ENCODE results near the gene SETD7. TPM values are rescaled to one million over a fixed set of nuclear protein-coding genes. Genes with fewer than 3 reads are reported as not detected.

SETD7 gene
- total RNA-seq, 1 experiment from 2014 or later = 60.4 TPM

GRCh38 chr4:139555705-139556070 is 331 bp downstream of the SETD7 start:
- POLR2A ChIA-PET = interaction anchor here (0.7 to 6.8 kb wide), 19 partner anchors 11 to 745 kb away, joined by 3 to 72 read pairs (median 9); partner anchors contain the start of genes ELF2, MGST2, NAA15 and NOCT
- no peaks in the 10 kb centered on the region for H3K9me3 Mint-ChIP-seq (ENCODE audit: unreplicated experiment)
- H3K36me3 Mint-ChIP-seq (ENCODE audit: insufficient read depth, unreplicated experiment) = peaks cover 13% of the 10 kb centered on the region
- peak overlapping the region; percentile 73 for H3K27ac Mint-ChIP-seq (ENCODE audit: low read depth, unreplicated experiment)
- no peaks in the 10 kb centered on the region for H3K27me3 Mint-ChIP-seq (ENCODE audit: insufficient read depth, unreplicated experiment)
- TF ChIP-seq CTCF (IDR thresholded peaks at IDR 0.05; ENCODE audit: unreplicated experiment) = no peak
- peak overlapping the region; percentile 82 for H3K4me3 Mint-ChIP-seq (ENCODE audit: unreplicated experiment)
- peaks cover 30% of the 10 kb centered on the region for H3K4me1 Mint-ChIP-seq (ENCODE audit: insufficient read depth, unreplicated experiment)
- CTCF ChIA-PET = interaction anchor here (1.2 to 2.7 kb wide), 3 partner anchors 12 to 48 kb away, joined by 3 to 10 read pairs (median 3); no protein-coding TSS in a partner anchor
- intact Hi-C loops (cut with micrococcal nuclease) = loop anchor here (1.0 to 10.0 kb wide), 2 partner anchors 45 to 101 kb away; partner anchors contain the start of gene RAB33B
- DNase-seq (ENCODE audit: unreplicated experiment) = peak; percentile 60
- no TSS peak for BruUV-seq (replicated peaks)

- POLR2A ChIA-PET = interaction anchor here (0.6 to 6.8 kb wide), 26 partner anchors 9 to 596 kb away, joined by 3 to 72 read pairs (median 6); partner anchors contain the start of genes ELF2, MGST2, NAA15 and NOCT
- CTCF ChIA-PET = interaction anchor here (0.7 to 2.0 kb wide), 6 partner anchors 12 to 111 kb away, joined by 3 to 11 read pairs (median 4); no protein-coding TSS in a partner anchor
- Mint-ChIP-seq H3K4me3 (ENCODE audit: unreplicated experiment) (peak overlapping the region; percentile 82), H3K4me1 (ENCODE audit: insufficient read depth, unreplicated experiment) (peaks cover 25% of the 10 kb centered on the region), H3K36me3 (ENCODE audit: insufficient read depth, unreplicated experiment) (peaks cover 13% of the 10 kb centered on the region), H3K9me3 (ENCODE audit: unreplicated experiment) (no peaks in the 10 kb centered on the region), H3K27ac (ENCODE audit: low read depth, unreplicated experiment) (peak overlapping the region; percentile 73), H3K27me3 (ENCODE audit: insufficient read depth, unreplicated experiment) (no peaks in the 10 kb centered on the region)
- TF ChIP-seq CTCF (IDR thresholded peaks at IDR 0.05; ENCODE audit: unreplicated experiment) = no peak
- intact Hi-C loops (cut with micrococcal nuclease) = loop anchor here (1.0 to 10.0 kb wide), 2 partner anchors 45 to 100 kb away; partner anchors contain the start of gene RAB33B
- DNase-seq (ENCODE audit: unreplicated experiment) = peak; percentile 89
- TSS peak; percentile 46 for BruUV-seq (replicated peaks)
Observed at GRCh38 chr4:139554893-139555704, 920 bp downstream of the SETD7 start.

GRCh38 chr4:139554642-139554892 is 1.5 kb downstream of the SETD7 start:
- no TSS peak for BruUV-seq (replicated peaks)
- intact Hi-C loops (cut with micrococcal nuclease) = loop anchor here (10.0 kb wide), 1 partner anchor 100 kb away; the partner anchor contains the start of gene RAB33B
- H3K4me1 Mint-ChIP-seq (ENCODE audit: insufficient read depth, unreplicated experiment) = peaks cover 26% of the 10 kb centered on the region
- POLR2A ChIA-PET = interaction anchor here (0.6 to 6.8 kb wide), 21 partner anchors 9 to 596 kb away, joined by 3 to 72 read pairs (median 5); partner anchors contain the start of genes ELF2, MGST2, NAA15 and RAB33B
- H3K9me3 Mint-ChIP-seq (ENCODE audit: unreplicated experiment) = no peaks in the 10 kb centered on the region
- H3K4me3 Mint-ChIP-seq (ENCODE audit: unreplicated experiment) = peak overlapping the region; percentile 82
- H3K27me3 Mint-ChIP-seq (ENCODE audit: insufficient read depth, unreplicated experiment) = no peaks in the 10 kb centered on the region
- peaks cover 13% of the 10 kb centered on the region for H3K36me3 Mint-ChIP-seq (ENCODE audit: insufficient read depth, unreplicated experiment)
- peak overlapping the region; percentile 73 for H3K27ac Mint-ChIP-seq (ENCODE audit: low read depth, unreplicated experiment)
- no peak for TF ChIP-seq CTCF (IDR thresholded peaks at IDR 0.05; ENCODE audit: unreplicated experiment)
- CTCF ChIA-PET = interaction anchor here (0.6 to 2.0 kb wide), 6 partner anchors 23 to 112 kb away, joined by 3 to 11 read pairs (median 6); no protein-coding TSS in a partner anchor
- DNase-seq (ENCODE audit: unreplicated experiment) = no peak

All from MCF 10A (cell line).